Mammary epithelial cell (primary cell): ENCODE measurements around the gene GCC2.

ENCODE experiments used
- EZH2 ChIP-seq: IDR thresholded peaks from 2 replicates; pipeline ENCODE4 v1.6.1; 2012; ENCODE audit warnings: low read length, inconsistent platforms, borderline replicate concordance
- TF ChIP-seq, protein P1 (sequence below), 2 donors: IDR thresholded peaks in 1 of 2; conservative IDR thresholded peaks in 1 of 2; 2 replicates each; pipeline ENCODE4 v1.5.1; 2011 to 2012; ENCODE audit warnings: inconsistent platforms in 2 of 2, low read length in 2 of 2, mild to moderate bottlenecking in 2 of 2, control low read depth in 1 of 2, low read depth in 1 of 2; ENCODE audit not compliant: insufficient read depth in 1 of 2; ENCODE audit errors: extremely low read depth in 1 of 2

DNA sequence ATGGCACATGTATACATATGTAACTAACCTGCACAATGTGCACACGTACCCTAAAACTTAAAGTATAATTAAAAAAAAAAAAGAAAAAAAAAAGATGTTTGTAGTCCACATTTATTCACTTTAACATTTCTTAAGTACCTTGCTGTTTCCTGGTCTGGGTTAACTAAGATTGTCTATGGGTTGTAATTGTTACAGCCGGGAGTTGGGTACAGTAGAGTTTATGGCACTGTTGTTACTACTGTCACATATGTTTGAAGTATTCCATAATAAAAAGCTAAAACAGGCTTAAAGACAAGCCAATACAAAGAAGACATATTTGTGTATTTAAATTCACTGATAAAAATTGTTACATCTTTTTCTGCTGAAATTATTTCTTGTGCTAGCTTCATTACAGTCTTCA lies 36.2 kb downstream of the GCC2 start:
- TF ChIP-seq, protein P1, sequence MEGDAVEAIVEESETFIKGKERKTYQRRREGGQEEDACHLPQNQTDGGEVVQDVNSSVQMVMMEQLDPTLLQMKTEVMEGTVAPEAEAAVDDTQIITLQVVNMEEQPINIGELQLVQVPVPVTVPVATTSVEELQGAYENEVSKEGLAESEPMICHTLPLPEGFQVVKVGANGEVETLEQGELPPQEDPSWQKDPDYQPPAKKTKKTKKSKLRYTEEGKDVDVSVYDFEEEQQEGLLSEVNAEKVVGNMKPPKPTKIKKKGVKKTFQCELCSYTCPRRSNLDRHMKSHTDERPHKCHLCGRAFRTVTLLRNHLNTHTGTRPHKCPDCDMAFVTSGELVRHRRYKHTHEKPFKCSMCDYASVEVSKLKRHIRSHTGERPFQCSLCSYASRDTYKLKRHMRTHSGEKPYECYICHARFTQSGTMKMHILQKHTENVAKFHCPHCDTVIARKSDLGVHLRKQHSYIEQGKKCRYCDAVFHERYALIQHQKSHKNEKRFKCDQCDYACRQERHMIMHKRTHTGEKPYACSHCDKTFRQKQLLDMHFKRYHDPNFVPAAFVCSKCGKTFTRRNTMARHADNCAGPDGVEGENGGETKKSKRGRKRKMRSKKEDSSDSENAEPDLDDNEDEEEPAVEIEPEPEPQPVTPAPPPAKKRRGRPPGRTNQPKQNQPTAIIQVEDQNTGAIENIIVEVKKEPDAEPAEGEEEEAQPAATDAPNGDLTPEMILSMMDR (conservative IDR thresholded peaks at IDR 0.05 in 1 of 2, IDR thresholded peaks at IDR 0.05 in 1 of 2; ENCODE audit: extremely low read depth in 1 of 2, insufficient read depth in 1 of 2, low read depth in 1 of 2, low read length in 2 of 2), result no peak
- no peak for TF ChIP-seq EZH2
